Endothelial cell of umbilical vein (primary cell): ENCODE results near the gene MIS18A. TPM values are rescaled to one million over a fixed set of nuclear protein-coding genes. Genes with fewer than 3 reads are reported as not detected.

ENCODE experiments used
- BruUV-seq: library from RNA; stranded (reverse); fragments of 400-500 nt; replicated peaks from 2 replicates; lab custom pipeline; 2021; lab: Mats Ljungman, UMichigan
- CTCF ChIA-PET: fragments of 300-600, 350-600 bp; sonication (Branson Sonifier 250); formaldehyde crosslinking; loops from one replicate; lab custom pipeline; 2021; ENCODE audit warnings: antibody characterized with exemption, inconsistent platforms; lab: Charles Lee
- POLR2A ChIA-PET: fragments of 300-600, 350-600 bp; sonication (Branson Sonifier 250); formaldehyde crosslinking; loops from one replicate; lab custom pipeline; 2021; ENCODE audit warnings: antibody characterized with exemption, inconsistent platforms; lab: Charles Lee
- DNase-seq: peaks from one replicate; pipeline ENCODE4 v3.0.0-alpha.2; 2011; ENCODE audit warnings: low read depth, low spot score
- FAIRE-seq: peaks from 2 replicates; lab custom pipeline; 2011; peaks lifted over from hg19 to GRCh38; lab: Jason Lieb, UNC
- H2AFZ ChIP-seq: 2 replicates; pipeline ENCODE4 v1.6.0; 2012; ENCODE audit warnings: low read depth, low read length, control low read depth, inconsistent platforms
- H3K27ac ChIP-seq: 2 replicates; pipeline ENCODE4 v1.5.1; 2011; ENCODE audit warnings: low read depth, mild to moderate bottlenecking, control low read depth, low read length, moderate library complexity; ENCODE audit not compliant: insufficient read depth
- H3K27me3 ChIP-seq, 2 experiments: 2 replicates each; pipeline versions ENCODE4 v1.6.0 to v1.6.1; 2011; ENCODE audit warnings: low read length in 2 of 2, mixed read lengths in 1 of 2; ENCODE audit not compliant: control insufficient read depth in 2 of 2, insufficient read depth in 2 of 2
- H3K36me3 ChIP-seq, 2 experiments: 2 replicates in 1 of 2; 3 replicates in 1 of 2; pipeline ENCODE4 v1.5.1; 2011; ENCODE audit warnings: low read length in 2 of 2, mild to moderate bottlenecking in 1 of 2, moderate library complexity in 1 of 2; ENCODE audit not compliant: control insufficient read depth in 2 of 2, insufficient read depth in 2 of 2; ENCODE audit errors: extremely low read depth in 1 of 2
- H3K4me1 ChIP-seq: 3 replicates; pipeline ENCODE4 v1.5.1; 2011; ENCODE audit warnings: mild to moderate bottlenecking, low read length; ENCODE audit not compliant: control insufficient read depth, insufficient read depth; ENCODE audit errors: extremely low read depth
- H3K4me2 ChIP-seq: 2 replicates; pipeline ENCODE4 v1.6.1; 2011; ENCODE audit warnings: low read length, control low read depth, mixed read lengths; ENCODE audit not compliant: insufficient read depth
- H3K4me3 ChIP-seq, 3 experiments: fragments of 200-600 bp in 1 of 3; sonication (generic), shearing (Covaris generic) in 1 of 3; replicated peaks in 1 of 3; 2 replicates each; pipeline ENCODE4 v1.5.1; 2011 to 2016; ENCODE audit warnings: control low read depth in 3 of 3, low read length in 3 of 3, mild to moderate bottlenecking in 2 of 3, inconsistent platforms in 1 of 3, low read depth in 1 of 3, moderate library complexity in 1 of 3; ENCODE audit not compliant: insufficient read depth in 1 of 3
- H3K79me2 ChIP-seq: 2 replicates; pipeline ENCODE4 v1.6.0; 2012; ENCODE audit warnings: low read length, inconsistent platforms; ENCODE audit not compliant: control insufficient read depth, insufficient read depth
- H3K9ac ChIP-seq: replicated peaks from 2 replicates; pipeline ENCODE3; 2011; ENCODE audit warnings: low read length, control low read depth; ENCODE audit not compliant: insufficient read depth; ENCODE audit errors: extremely low read depth
- H3K9me1 ChIP-seq: replicated peaks from 3 replicates; pipeline ENCODE4 v1.6.0; 2011; ENCODE audit warnings: mild to moderate bottlenecking, low read length; ENCODE audit not compliant: control insufficient read depth, insufficient read depth; ENCODE audit errors: extremely low read depth
- H3K9me3 ChIP-seq: replicated peaks from 2 replicates; pipeline ENCODE4 v1.5.1; 2012; ENCODE audit warnings: low read length, inconsistent platforms; ENCODE audit not compliant: control insufficient read depth, insufficient read depth
- H4K20me1 ChIP-seq: replicated peaks from 2 replicates; pipeline ENCODE3; 2011; ENCODE audit warnings: mild to moderate bottlenecking, low read length; ENCODE audit not compliant: control insufficient read depth, insufficient read depth; ENCODE audit errors: extremely low read depth
- CTCF ChIP-seq, 2 donors: IDR thresholded peaks; 1 replicate in 1 of 2; 2 replicates in 1 of 2; pipeline ENCODE4 v1.5.1; 2011; ENCODE audit warnings: low read length in 2 of 2, mild to moderate bottlenecking in 2 of 2, moderate library complexity in 2 of 2, control low read depth in 1 of 2, inconsistent platforms in 1 of 2, low read depth in 1 of 2; ENCODE audit not compliant: insufficient read depth in 1 of 2; ENCODE audit errors: extremely low read depth in 1 of 2
- EZH2 ChIP-seq: IDR thresholded peaks from 2 replicates; pipeline ENCODE4 v1.6.1; 2012; ENCODE audit warnings: borderline replicate concordance, low read depth, mild to moderate bottlenecking, moderate library complexity, low read length, inconsistent platforms; ENCODE audit not compliant: severe bottlenecking
- FOS ChIP-seq: IDR thresholded peaks from 2 replicates; pipeline ENCODE4 v1.6.1; 2011; ENCODE audit warnings: mild to moderate bottlenecking, low read length, moderate library complexity, borderline replicate concordance; ENCODE audit not compliant: insufficient read depth
- GATA2 ChIP-seq: IDR thresholded peaks from 2 replicates; pipeline ENCODE4 v1.7.0; 2011; ENCODE audit warnings: low read depth, mild to moderate bottlenecking, moderate library complexity, mixed read lengths, low read length; ENCODE audit not compliant: insufficient read length, insufficient read depth
- JUN ChIP-seq: IDR thresholded peaks from 2 replicates; pipeline ENCODE4 v1.6.1; 2011; ENCODE audit warnings: borderline replicate concordance, low read depth; ENCODE audit not compliant: insufficient read length, insufficient read depth
- MYC ChIP-seq: IDR thresholded peaks from one replicate; pipeline ENCODE4 v1.6.1; 2011; ENCODE audit warnings: mild to moderate bottlenecking, low read depth, low read length
- POLR2A ChIP-seq: IDR thresholded peaks from 2 replicates; pipeline ENCODE4 v1.6.1; 2012; ENCODE audit warnings: low read depth, mild to moderate bottlenecking, control low read depth, low read length
- POLR2AphosphoS5 ChIP-seq: IDR thresholded peaks from 2 replicates; pipeline ENCODE4 v1.6.1; 2012; ENCODE audit warnings: low read depth, mild to moderate bottlenecking, control low read depth, low read length, moderate library complexity; ENCODE audit not compliant: insufficient read depth
- dilution Hi-C: fragments of 300-500 bp; cut with MboI; formaldehyde crosslinking; loops from one replicate; pipeline ENCODE4 v1.15.0; 2019; ENCODE audit warnings: low sequenced_read_pairs; ENCODE audit not compliant: extremely low pct_ligation_motif_present
- intact Hi-C: fragments of 100-400 bp; cut with micrococcal nuclease; formaldehyde crosslinking; loops from one replicate; pipeline ENCODE4 v1.10.0; 2022
- polyA plus RNA-seq, 4 experiments: library from polyadenylated mRNA; depleted of rRNA in 3 of 4; stranded (reverse) in 3 of 4; unstranded in 1 of 4; fragments of >200 nt; gene quantifications; 2 replicates each; pipeline versions ENCODE4 v1.2.1 to v1.2.3, GENCODE V29; 2011 to 2012; ENCODE audit warnings: missing spikeins in 1 of 4
- total RNA-seq: library from RNA; stranded (reverse); gene quantifications from 2 replicates; pipeline ENCODE4 v1.2.3, GENCODE V29; 2021
- TF ChIP-seq, protein P1 (sequence below): IDR thresholded peaks from 2 replicates; pipeline ENCODE4 v1.6.1; 2011; ENCODE audit not compliant: insufficient read depth, insufficient read length

MIS18A gene
- total and polyA plus RNA-seq, 2 donors (not counting 3 experiments of a cell fraction or from before 2014, with no cell fraction given), result 7.9 to 19.7 TPM

DNA sequence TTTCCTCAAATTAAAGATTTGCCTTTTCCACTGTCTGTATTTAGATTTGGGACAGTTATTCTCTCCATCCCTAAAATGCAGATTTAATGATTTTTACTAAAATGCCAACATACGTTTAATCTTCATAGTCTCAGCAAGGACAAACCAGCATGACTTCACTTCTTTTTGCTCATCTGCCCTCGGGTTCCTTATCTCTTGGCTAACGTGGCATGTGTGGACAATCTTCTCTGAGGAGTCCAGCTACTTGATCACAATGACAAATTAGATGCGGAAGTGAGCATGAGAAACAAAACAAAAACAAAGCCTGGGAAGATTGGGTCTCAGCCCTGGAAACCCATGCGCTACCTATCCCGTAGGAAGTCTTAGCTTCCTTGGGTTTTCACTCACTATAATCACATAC lies 20.8 kb upstream of the MIS18A start:
- H3K9ac ChIP-seq, result no peak overlapping the region

More for the DNA sequence above, 20.8 kb upstream of the MIS18A start:
- H3K4me2 ChIP-seq, result no peak overlapping the region
- H3K27ac ChIP-seq, result no peak overlapping the region
- H3K27me3 ChIP-seq, result no peaks in the 10 kb centered on the region
- no peaks in the 10 kb centered on the region for H3K4me1 ChIP-seq
- no peak for FAIRE-seq
- POLR2A ChIA-PET, result no interaction called here
- TF ChIP-seq POLR2AphosphoS5 (no peak), JUN (no peak), FOS (no peak), GATA2 (no peak), CTCF (IDR thresholded peaks at IDR 0.05; ENCODE audit: extremely low read depth in 1 of 2, insufficient read depth in 1 of 2, low read depth in 1 of 2, low read length in 2 of 2) (no peak), MYC (no peak), POLR2A (no peak), EZH2 (no peak)
- TF ChIP-seq, protein P1, sequence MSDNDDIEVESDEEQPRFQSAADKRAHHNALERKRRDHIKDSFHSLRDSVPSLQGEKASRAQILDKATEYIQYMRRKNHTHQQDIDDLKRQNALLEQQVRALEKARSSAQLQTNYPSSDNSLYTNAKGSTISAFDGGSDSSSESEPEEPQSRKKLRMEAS, result no peak
- H3K9me1 ChIP-seq, result no peaks in the 10 kb centered on the region
- no peaks in the 10 kb centered on the region for H4K20me1 ChIP-seq
- dilution Hi-C loops (no loop called here), intact Hi-C loops (no loop called here)
- CTCF ChIA-PET, result interaction anchor here (0.6 to 1.1 kb wide), 2 partner anchors 8 to 486 kb away, joined by 3 read pairs; no protein-coding TSS in a partner anchor
- BruUV-seq, result no TSS peak
- H3K79me2 ChIP-seq, result no peaks in the 10 kb centered on the region
- H2AFZ ChIP-seq, result no peak overlapping the region
- H3K4me3 ChIP-seq, result no peak overlapping the region
- DNase-seq, result no peak
- no peaks in the 10 kb centered on the region for H3K36me3 ChIP-seq
- no peaks in the 10 kb centered on the region for H3K9me3 ChIP-seq
